Glutamatergic neuron (in vitro differentiated cells): ENCODE measurements around the gene PBX3. TPM values are rescaled to one million over a fixed set of nuclear protein-coding genes. Genes with fewer than 3 reads are reported as not detected.
"Not testable (repeated sequence)": the region's sequence is repeated elsewhere in the genome, so short reads cannot be mapped to it uniquely, and the experiment has no call there.

Experiments used
- DNase-seq: peaks from one replicate; pipeline ENCODE4 v3.0.0; 2022
- H3K27ac Mint-ChIP-seq: one replicate; pipeline ENCODE4 v1.8.0; 2020; ENCODE audit warnings: mild to moderate bottlenecking, mixed read lengths, inconsistent platforms; ENCODE audit not compliant: unreplicated experiment
- H3K27me3 Mint-ChIP-seq: one replicate; pipeline ENCODE4 v1.8.0; 2020; ENCODE audit warnings: mild to moderate bottlenecking, moderate library complexity, mixed read lengths, inconsistent platforms; ENCODE audit not compliant: unreplicated experiment
- H3K36me3 Mint-ChIP-seq: one replicate; pipeline ENCODE4 v1.8.0; 2020; ENCODE audit warnings: mild to moderate bottlenecking, mixed read lengths, inconsistent platforms; ENCODE audit not compliant: unreplicated experiment
- H3K4me1 Mint-ChIP-seq: one replicate; pipeline ENCODE4 v1.8.0; 2020; ENCODE audit warnings: mild to moderate bottlenecking, low read depth, mixed read lengths, inconsistent platforms; ENCODE audit not compliant: unreplicated experiment
- H3K4me3 Mint-ChIP-seq: one replicate; pipeline ENCODE4 v1.8.0; 2020; ENCODE audit warnings: mild to moderate bottlenecking, mixed read lengths, inconsistent platforms; ENCODE audit not compliant: unreplicated experiment
- H3K9me3 Mint-ChIP-seq: one replicate; pipeline ENCODE4 v1.8.0; 2020; ENCODE audit warnings: mild to moderate bottlenecking, moderate library complexity, mixed read lengths, inconsistent platforms; ENCODE audit not compliant: unreplicated experiment
- CTCF ChIP-seq: fragments of 200-600 bp; sonication (generic); IDR thresholded peaks from one replicate; pipeline ENCODE4 v1.5.0; 2021; ENCODE audit not compliant: partially characterized antibody, unreplicated experiment
- total RNA-seq: library from RNA; stranded (reverse); fragmentation: NEBNext Ultra II Directional; extraction: Animal tissue kit (Norgen Biotek cat#: 25700); gene quantifications from one replicate; pipeline ENCODE4 v1.2.1, GENCODE V29; 2021; ENCODE audit not compliant: unreplicated experiment

The PBX3 gene
- total RNA-seq, 1 donor from 2014 or later = 51.2 TPM

DNA sequence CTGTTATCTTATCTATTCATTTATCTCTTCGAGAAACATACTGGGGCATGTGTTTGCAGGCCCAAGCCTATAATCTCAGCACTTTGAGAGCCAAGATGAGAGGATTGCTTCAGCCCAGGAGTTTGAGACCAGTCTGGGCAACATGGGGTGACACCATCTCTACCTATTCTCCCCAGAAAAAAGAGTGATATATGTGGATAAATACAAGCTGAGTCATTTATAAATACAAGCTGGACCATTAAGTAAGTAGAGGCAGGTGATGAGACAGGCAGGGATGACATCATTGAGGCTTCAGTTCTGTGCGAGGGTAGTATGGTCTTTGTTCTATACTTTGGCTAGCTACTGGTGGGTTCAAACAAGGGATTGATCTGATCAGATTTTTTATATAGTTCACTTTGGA, 25.6 kb downstream of the PBX3 start:
- peaks cover 2% of the 10 kb centered on the region for H3K9me3 Mint-ChIP-seq
- no peak overlapping the region for H3K27ac Mint-ChIP-seq
- TF ChIP-seq CTCF = no peak
- H3K36me3 Mint-ChIP-seq = no peaks in the 10 kb centered on the region
- H3K27me3 Mint-ChIP-seq = no peaks in the 10 kb centered on the region
- DNase-seq = no peak
- no peaks in the 10 kb centered on the region for H3K4me1 Mint-ChIP-seq
- no peak overlapping the region for H3K4me3 Mint-ChIP-seq

- no peak for DNase-seq
- no peaks in the 10 kb centered on the region for H3K27me3 Mint-ChIP-seq
- H3K27ac Mint-ChIP-seq = no peak overlapping the region
- H3K36me3 Mint-ChIP-seq = no peaks in the 10 kb centered on the region
- TF ChIP-seq CTCF = no peak
- H3K4me3 Mint-ChIP-seq = no peak overlapping the region
- peaks cover 2% of the 10 kb centered on the region for H3K9me3 Mint-ChIP-seq
- H3K4me1 Mint-ChIP-seq = no peaks in the 10 kb centered on the region
Measured at GRCh38 chr9:125774106-125774505, 26.9 kb downstream of the PBX3 start.

- not testable (repeated sequence) for H3K9me3 Mint-ChIP-seq, H3K27me3 Mint-ChIP-seq, H3K4me1 Mint-ChIP-seq, H3K36me3 Mint-ChIP-seq, H3K4me3 Mint-ChIP-seq, H3K27ac Mint-ChIP-seq, DNase-seq
Measured at GRCh38 chr9:125776789-125777188, 29.6 kb downstream of the PBX3 start.

DNA sequence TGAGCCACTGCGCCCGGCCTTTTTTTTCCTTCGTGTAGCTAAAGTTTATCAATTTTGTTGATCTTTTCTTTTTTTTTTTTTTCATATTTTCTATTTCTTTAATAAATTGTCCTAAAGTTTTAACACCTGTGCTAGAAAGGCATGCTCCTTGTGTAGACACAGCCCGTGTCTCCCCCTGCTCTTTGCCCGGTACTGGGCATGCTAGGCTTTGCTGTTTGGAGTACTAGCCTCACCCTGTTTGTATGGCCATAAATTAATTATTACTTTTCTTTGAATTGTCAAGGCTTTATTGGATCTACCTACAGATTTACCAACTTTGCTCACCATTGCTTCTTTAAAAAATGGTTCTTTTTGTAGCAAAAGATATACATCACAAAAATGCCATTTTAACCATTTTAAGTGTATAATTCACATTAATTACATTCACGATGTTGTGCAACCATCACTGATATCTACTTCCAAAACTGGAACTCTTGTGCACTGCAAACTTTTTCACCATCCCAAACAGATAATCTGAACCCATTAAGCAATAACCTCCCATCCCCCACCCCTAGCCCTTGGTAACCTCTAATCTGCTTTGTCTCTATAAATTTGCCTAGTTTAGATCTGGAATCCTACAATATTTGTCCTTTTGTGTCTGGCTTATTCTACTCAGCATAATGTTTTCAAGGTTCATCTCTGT, 31.5 kb downstream of the PBX3 start:
- H3K36me3 Mint-ChIP-seq = peaks cover 18% of the 10 kb centered on the region
- not testable (repeated sequence) for DNase-seq

GRCh38 chr9:125779220-125779565, 32.0 kb downstream of the PBX3 start:
- not testable (repeated sequence) for DNase-seq, H3K27ac Mint-ChIP-seq, H3K27me3 Mint-ChIP-seq, H3K4me3 Mint-ChIP-seq, H3K9me3 Mint-ChIP-seq, H3K4me1 Mint-ChIP-seq
- H3K36me3 Mint-ChIP-seq = peaks cover 18% of the 10 kb centered on the region

More for the DNA sequence above, 31.5 kb downstream of the PBX3 start:
- not testable (repeated sequence) for H3K9me3 Mint-ChIP-seq, H3K27ac Mint-ChIP-seq, H3K4me1 Mint-ChIP-seq, H3K27me3 Mint-ChIP-seq, H3K4me3 Mint-ChIP-seq

DNA sequence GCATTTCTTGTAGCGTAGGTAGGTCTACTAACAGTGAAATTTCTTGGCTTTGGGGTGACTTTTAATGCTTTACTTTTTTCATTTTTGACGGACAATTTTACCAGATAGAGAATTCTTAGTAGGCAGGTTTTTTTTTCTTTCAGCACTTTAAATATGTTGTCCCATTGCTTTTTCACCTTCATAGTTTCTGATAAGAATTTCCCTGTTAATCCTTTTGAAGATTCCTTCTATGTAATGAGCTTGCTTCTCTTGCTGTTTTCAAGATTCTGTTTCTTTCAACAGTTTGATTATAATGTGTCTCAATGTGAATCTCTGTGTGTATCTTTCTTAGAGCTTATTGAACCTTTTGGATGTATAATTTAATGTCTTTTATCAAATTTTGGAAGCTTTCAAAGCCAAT, 35.5 kb downstream of the PBX3 start:
- H3K9me3 Mint-ChIP-seq = peaks cover 9% of the 10 kb centered on the region
- no peak overlapping the region for H3K4me3 Mint-ChIP-seq
- H3K36me3 Mint-ChIP-seq = peaks cover 18% of the 10 kb centered on the region
- DNase-seq = no peak
- H3K27me3 Mint-ChIP-seq = peaks cover 4% of the 10 kb centered on the region
- no peak for TF ChIP-seq CTCF
- no peak overlapping the region for H3K27ac Mint-ChIP-seq
- H3K4me1 Mint-ChIP-seq = no peaks in the 10 kb centered on the region
